HepG2 (cell line): Measurements from ENCODE around the gene ASL. TPM values are rescaled to one million over a fixed set of nuclear protein-coding genes. Genes with fewer than 3 reads are reported as not detected.

Source experiments
- ARNTL ChIP-seq: sonication (generic); formaldehyde crosslinking; IDR thresholded peaks from 2 replicates; pipeline ENCODE4 v1.4.0; 2020; ENCODE audit warnings: mild to moderate bottlenecking, missing genetic modification reagents
- DR1 ChIP-seq: sonication (generic); formaldehyde crosslinking; IDR thresholded peaks from 2 replicates; pipeline ENCODE4 v1.8.0; 2021; ENCODE audit warnings: mild to moderate bottlenecking, missing genetic modification reagents, inconsistent platforms
- FOXK1 ChIP-seq: sonication (generic); formaldehyde crosslinking; IDR thresholded peaks from 2 replicates; pipeline ENCODE4 v1.4.0; 2020; ENCODE audit warnings: low read depth, missing genetic modification reagents, borderline replicate concordance
- MIER3 ChIP-seq: IDR thresholded peaks from 2 replicates; pipeline ENCODE4 v1.6.1; 2016; ENCODE audit warnings: missing compliant biosample characterization, borderline replicate concordance
- NFYB ChIP-seq: sonication (generic); formaldehyde crosslinking; IDR thresholded peaks from 2 replicates; pipeline ENCODE4 v1.4.0; 2020; ENCODE audit warnings: missing genetic modification reagents
- RARA ChIP-seq: IDR thresholded peaks from 2 replicates; pipeline ENCODE4 v1.6.1; 2016; ENCODE audit warnings: missing genetic modification reagents, missing compliant biosample characterization
- RFXANK ChIP-seq: IDR thresholded peaks from 2 replicates; pipeline ENCODE4 v1.6.1; 2016
- TGIF2 ChIP-seq: IDR thresholded peaks from 2 replicates; pipeline ENCODE4 v1.6.1; 2016; ENCODE audit warnings: control low read depth, missing compliant biosample characterization
- U2AF1 ChIP-seq: fragments of 200-400 bp; formaldehyde crosslinking; optimal IDR thresholded peaks from 2 replicates; pipeline ENCODE3; 2017; ENCODE audit warnings: mild to moderate bottlenecking, low read depth, low read length
- WIZ ChIP-seq: sonication (generic); formaldehyde crosslinking; IDR thresholded peaks from 2 replicates; pipeline ENCODE4 v1.5.1; 2020; ENCODE audit warnings: mild to moderate bottlenecking, missing genetic modification reagents
- ZMYM3 ChIP-seq: sonication (generic); formaldehyde crosslinking; IDR thresholded peaks from 2 replicates; pipeline ENCODE4 v1.5.1; 2020; ENCODE audit warnings: mild to moderate bottlenecking, missing genetic modification reagents
- ZMYM4 ChIP-seq: sonication (generic); formaldehyde crosslinking; IDR thresholded peaks from 2 replicates; pipeline ENCODE4 v1.8.1; 2023; ENCODE audit warnings: mild to moderate bottlenecking, missing genetic modification reagents
- ZNF101 ChIP-seq: sonication (generic); formaldehyde crosslinking; IDR thresholded peaks from 2 replicates; pipeline ENCODE4 v1.4.0; 2020; ENCODE audit warnings: mild to moderate bottlenecking, low read depth, missing genetic modification reagents, borderline replicate concordance
- ZNF354B ChIP-seq: sonication (generic); formaldehyde crosslinking; IDR thresholded peaks from 2 replicates; pipeline ENCODE4 v1.8.0; 2022; ENCODE audit warnings: mild to moderate bottlenecking, missing genetic modification reagents
- ZNF414 ChIP-seq: sonication (generic); formaldehyde crosslinking; IDR thresholded peaks from 2 replicates; pipeline ENCODE4 v1.5.0; 2020; ENCODE audit warnings: missing genetic modification reagents
- ZNF574 ChIP-seq: sonication (generic); formaldehyde crosslinking; IDR thresholded peaks from 2 replicates; pipeline ENCODE4 v1.4.0; 2020; ENCODE audit warnings: missing genetic modification reagents
- ZNF781 ChIP-seq: sonication (generic); formaldehyde crosslinking; IDR thresholded peaks from 2 replicates; pipeline ENCODE4 v1.5.1; 2020; ENCODE audit warnings: borderline replicate concordance, mild to moderate bottlenecking, missing genetic modification reagents; ENCODE audit errors: not compliant biosample characterization
- polyA plus RNA-seq, 8 experiments: library from polyadenylated mRNA; depleted of rRNA in 3 of 8; stranded (reverse) in 7 of 8; unstranded in 1 of 8; fragments of >200 nt; fragmentation: Illumina TruSeq in 4 of 8; extraction: Trizol in 4 of 8; gene quantifications; 2 replicates each; pipeline versions ENCODE4 v1.2.1 to v1.2.3, GENCODE V29; 2011 to 2016; ENCODE audit warnings: low read depth in 4 of 8, missing spikeins in 1 of 8, mixed read lengths in 1 of 8; ENCODE audit not compliant: insufficient read depth in 1 of 8
- total RNA-seq, 5 experiments: library from RNA; depleted of rRNA; stranded (reverse); fragments of >200 nt; fragmentation: Illumina TruSeq; extraction: Trizol; gene quantifications; 2 replicates each; pipeline ENCODE4 v1.2.3, GENCODE V29; 2016; ENCODE audit warnings: low read depth in 1 of 5
- TF ChIP-seq, protein P1 (sequence below): sonication (generic); formaldehyde crosslinking; IDR thresholded peaks from 2 replicates; pipeline ENCODE4 v1.8.1; 2023; ENCODE audit warnings: mild to moderate bottlenecking, missing genetic modification reagents
- TF ChIP-seq, protein P2 (sequence below): IDR thresholded peaks from 2 replicates; pipeline ENCODE4 v1.6.1; 2016; ENCODE audit warnings: mild to moderate bottlenecking, missing biosample characterization, missing genetic modification reagents
- TF ChIP-seq, protein P3 (sequence below): sonication (generic); formaldehyde crosslinking; IDR thresholded peaks from 2 replicates; pipeline ENCODE4 v1.5.1; 2020; ENCODE audit warnings: missing genetic modification reagents, mild to moderate bottlenecking, borderline replicate concordance
- TF ChIP-seq, protein P4 (sequence below): sonication (generic); formaldehyde crosslinking; IDR thresholded peaks from 2 replicates; pipeline ENCODE4 v1.5.0; 2020; ENCODE audit warnings: mild to moderate bottlenecking, missing genetic modification reagents

The ASL gene
- total and polyA plus RNA-seq, 2 of the 13 experiments (the other 11 are each of a cell fraction or from before 2014, with no cell fraction given) = 71.4 to 96.5 TPM

DNA sequence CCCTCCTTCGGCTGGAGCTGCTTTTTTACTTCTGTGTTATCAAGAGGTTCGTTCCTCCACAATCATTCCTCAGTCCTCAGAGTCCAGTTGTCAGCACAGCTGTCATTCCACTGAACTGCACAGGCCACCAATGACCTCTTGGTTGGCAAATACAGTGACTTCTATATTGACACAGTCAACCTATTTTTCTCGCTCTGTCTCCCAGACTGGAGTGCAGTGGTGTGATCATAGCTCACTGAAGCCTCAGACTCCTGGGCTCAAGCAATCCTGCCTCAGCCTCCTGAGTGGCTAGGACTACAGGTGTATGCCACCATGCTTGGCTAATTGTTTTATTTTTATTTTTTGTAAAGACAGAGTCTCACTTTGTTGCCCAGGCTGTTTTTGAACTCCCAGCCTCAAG, 66.7 kb downstream of the ASL start (continued):
- TF ChIP-seq, protein P1, sequence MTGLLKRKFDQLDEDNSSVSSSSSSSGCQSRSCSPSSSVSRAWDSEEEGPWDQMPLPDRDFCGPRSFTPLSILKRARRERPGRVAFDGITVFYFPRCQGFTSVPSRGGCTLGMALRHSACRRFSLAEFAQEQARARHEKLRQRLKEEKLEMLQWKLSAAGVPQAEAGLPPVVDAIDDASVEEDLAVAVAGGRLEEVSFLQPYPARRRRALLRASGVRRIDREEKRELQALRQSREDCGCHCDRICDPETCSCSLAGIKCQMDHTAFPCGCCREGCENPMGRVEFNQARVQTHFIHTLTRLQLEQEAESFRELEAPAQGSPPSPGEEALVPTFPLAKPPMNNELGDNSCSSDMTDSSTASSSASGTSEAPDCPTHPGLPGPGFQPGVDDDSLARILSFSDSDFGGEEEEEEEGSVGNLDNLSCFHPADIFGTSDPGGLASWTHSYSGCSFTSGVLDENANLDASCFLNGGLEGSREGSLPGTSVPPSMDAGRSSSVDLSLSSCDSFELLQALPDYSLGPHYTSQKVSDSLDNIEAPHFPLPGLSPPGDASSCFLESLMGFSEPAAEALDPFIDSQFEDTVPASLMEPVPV (CRISPR knock-in tag) = no peak
- TF ChIP-seq MIER3 (CRISPR knock-in tag) = no peak
- TF ChIP-seq ZMYM4 (CRISPR knock-in tag) = peak; percentile 75
- TF ChIP-seq ZMYM3 = peak; percentile 80
- TF ChIP-seq TGIF2 (CRISPR knock-in tag) = peak; percentile 96
- no peak for TF ChIP-seq RFXANK (CRISPR knock-in tag)
- TF ChIP-seq ZNF781 (CRISPR knock-in tag) = no peak
- no peak for TF ChIP-seq DR1 (CRISPR knock-in tag)
- 0 out of 2 replicates have a peak, but pooled peaks have one; percentile 17 for TF ChIP-seq ZNF414 (CRISPR knock-in tag)
- TF ChIP-seq, protein P2, sequence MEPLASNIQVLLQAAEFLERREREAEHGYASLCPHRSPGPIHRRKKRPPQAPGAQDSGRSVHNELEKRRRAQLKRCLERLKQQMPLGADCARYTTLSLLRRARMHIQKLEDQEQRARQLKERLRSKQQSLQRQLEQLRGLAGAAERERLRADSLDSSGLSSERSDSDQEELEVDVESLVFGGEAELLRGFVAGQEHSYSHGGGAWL (CRISPR knock-in tag) = no peak
- no peak for TF ChIP-seq ARNTL (CRISPR knock-in tag)
- peak; percentile 91 for TF ChIP-seq RARA (CRISPR knock-in tag)
- TF ChIP-seq, protein P3, sequence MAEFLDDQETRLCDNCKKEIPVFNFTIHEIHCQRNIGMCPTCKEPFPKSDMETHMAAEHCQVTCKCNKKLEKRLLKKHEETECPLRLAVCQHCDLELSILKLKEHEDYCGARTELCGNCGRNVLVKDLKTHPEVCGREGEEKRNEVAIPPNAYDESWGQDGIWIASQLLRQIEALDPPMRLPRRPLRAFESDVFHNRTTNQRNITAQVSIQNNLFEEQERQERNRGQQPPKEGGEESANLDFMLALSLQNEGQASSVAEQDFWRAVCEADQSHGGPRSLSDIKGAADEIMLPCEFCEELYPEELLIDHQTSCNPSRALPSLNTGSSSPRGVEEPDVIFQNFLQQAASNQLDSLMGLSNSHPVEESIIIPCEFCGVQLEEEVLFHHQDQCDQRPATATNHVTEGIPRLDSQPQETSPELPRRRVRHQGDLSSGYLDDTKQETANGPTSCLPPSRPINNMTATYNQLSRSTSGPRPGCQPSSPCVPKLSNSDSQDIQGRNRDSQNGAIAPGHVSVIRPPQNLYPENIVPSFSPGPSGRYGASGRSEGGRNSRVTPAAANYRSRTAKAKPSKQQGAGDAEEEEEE (CRISPR knock-in tag) = no peak
- TF ChIP-seq ZNF354B (CRISPR knock-in tag) = no peak
- peak; percentile 34; the same call in 1 of the 2 replicates for TF ChIP-seq ZNF574 (CRISPR knock-in tag)
- TF ChIP-seq U2AF1 = no peak
- no peak; the same call in 1 of the 2 replicates for TF ChIP-seq NFYB
- TF ChIP-seq WIZ (CRISPR knock-in tag) = no peak
- TF ChIP-seq, protein P4, sequence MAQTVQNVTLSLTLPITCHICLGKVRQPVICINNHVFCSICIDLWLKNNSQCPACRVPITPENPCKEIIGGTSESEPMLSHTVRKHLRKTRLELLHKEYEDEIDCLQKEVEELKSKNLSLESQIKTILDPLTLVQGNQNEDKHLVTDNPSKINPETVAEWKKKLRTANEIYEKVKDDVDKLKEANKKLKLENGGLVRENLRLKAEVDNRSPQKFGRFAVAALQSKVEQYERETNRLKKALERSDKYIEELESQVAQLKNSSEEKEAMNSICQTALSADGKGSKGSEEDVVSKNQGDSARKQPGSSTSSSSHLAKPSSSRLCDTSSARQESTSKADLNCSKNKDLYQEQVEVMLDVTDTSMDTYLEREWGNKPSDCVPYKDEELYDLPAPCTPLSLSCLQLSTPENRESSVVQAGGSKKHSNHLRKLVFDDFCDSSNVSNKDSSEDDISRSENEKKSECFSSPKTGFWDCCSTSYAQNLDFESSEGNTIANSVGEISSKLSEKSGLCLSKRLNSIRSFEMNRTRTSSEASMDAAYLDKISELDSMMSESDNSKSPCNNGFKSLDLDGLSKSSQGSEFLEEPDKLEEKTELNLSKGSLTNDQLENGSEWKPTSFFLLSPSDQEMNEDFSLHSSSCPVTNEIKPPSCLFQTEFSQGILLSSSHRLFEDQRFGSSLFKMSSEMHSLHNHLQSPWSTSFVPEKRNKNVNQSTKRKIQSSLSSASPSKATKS (CRISPR knock-in tag) = no peak
- TF ChIP-seq ZNF101 (CRISPR knock-in tag) = no peak
- TF ChIP-seq FOXK1 (CRISPR knock-in tag) = peak; percentile 66; the same call in 1 of the 2 replicates
